GM13976 (cell line): Measurements from ENCODE around the gene HDGF.

Experiments
- DNase-seq: peaks from one replicate; pipeline ENCODE4 v3.0.0; 2012; ENCODE audit warnings: low spot score
- CTCF ChIP-seq: IDR thresholded peaks from 2 replicates; pipeline ENCODE4 v1.5.1; 2012; ENCODE audit warnings: borderline replicate concordance, mild to moderate bottlenecking; ENCODE audit not compliant: insufficient read depth; ENCODE audit errors: extremely low read depth, missing control alignments, control extremely low read depth
- in situ Hi-C: fragments of 300-500 bp; cut with MboI; formaldehyde crosslinking; loops from one replicate; pipeline ENCODE4 v1.12.0; 2022; ENCODE audit warnings: low sequenced_read_pairs, mixed read lengths, inconsistent platforms; ENCODE audit not compliant: unreplicated experiment

Gene HDGF

GRCh38 chr1:156705321-156705917 is 46.1 kb downstream of the HDGF start, which contains the start of gene CRABP2:
Gene CRABP2, minus strand, starts transcription at chr1:156705583. Its CDS starts 137 bp downstream, at chr1:156705446.
- in situ Hi-C loops = no loop called here
- no peak for TF ChIP-seq CTCF
- no peak for DNase-seq

- in situ Hi-C loops = no loop called here
- DNase-seq = peak; percentile 37
- no peak for TF ChIP-seq CTCF
These were observed 46.5 kb downstream of the HDGF start for GRCh38 chr1:156704930-156705320.

GRCh38 chr1:156704166-156704711 is 47.2 kb downstream of the HDGF start:
- in situ Hi-C loops = no loop called here

GRCh38 chr1:156703741-156704140 is 47.7 kb downstream of the HDGF start:
- in situ Hi-C loops = no loop called here
- no peak for DNase-seq
- no peak for TF ChIP-seq CTCF

More at GRCh38 chr1:156704166-156704711, 47.2 kb downstream of the HDGF start:
- no peak for TF ChIP-seq CTCF
- DNase-seq = no peak

- TF ChIP-seq CTCF = no peak
- no peak for DNase-seq
- in situ Hi-C loops = no loop called here
These were observed 48.1 kb downstream of the HDGF start for GRCh38 chr1:156703336-156703735.

- TF ChIP-seq CTCF = no peak
- in situ Hi-C loops = no loop called here
- DNase-seq = no peak
These were observed 50.5 kb downstream of the HDGF start for GRCh38 chr1:156700736-156701531.
